B cell (primary cell): Measurements from ENCODE around the gene ZDHHC14.

Experiments
- CTCF ChIP-seq: fragments of 200-600 bp; IDR thresholded peaks from one replicate; pipeline ENCODE4 v1.8.0; 2022; ENCODE audit warnings: antibody characterized with exemption, mild to moderate bottlenecking
- EZH2 ChIP-seq: IDR thresholded peaks from 2 replicates; pipeline ENCODE4 v1.6.1; 2012; ENCODE audit warnings: borderline replicate concordance, low read depth, mild to moderate bottlenecking, moderate library complexity, low read length; ENCODE audit not compliant: insufficient read depth, poor library complexity, severe bottlenecking

DNA sequence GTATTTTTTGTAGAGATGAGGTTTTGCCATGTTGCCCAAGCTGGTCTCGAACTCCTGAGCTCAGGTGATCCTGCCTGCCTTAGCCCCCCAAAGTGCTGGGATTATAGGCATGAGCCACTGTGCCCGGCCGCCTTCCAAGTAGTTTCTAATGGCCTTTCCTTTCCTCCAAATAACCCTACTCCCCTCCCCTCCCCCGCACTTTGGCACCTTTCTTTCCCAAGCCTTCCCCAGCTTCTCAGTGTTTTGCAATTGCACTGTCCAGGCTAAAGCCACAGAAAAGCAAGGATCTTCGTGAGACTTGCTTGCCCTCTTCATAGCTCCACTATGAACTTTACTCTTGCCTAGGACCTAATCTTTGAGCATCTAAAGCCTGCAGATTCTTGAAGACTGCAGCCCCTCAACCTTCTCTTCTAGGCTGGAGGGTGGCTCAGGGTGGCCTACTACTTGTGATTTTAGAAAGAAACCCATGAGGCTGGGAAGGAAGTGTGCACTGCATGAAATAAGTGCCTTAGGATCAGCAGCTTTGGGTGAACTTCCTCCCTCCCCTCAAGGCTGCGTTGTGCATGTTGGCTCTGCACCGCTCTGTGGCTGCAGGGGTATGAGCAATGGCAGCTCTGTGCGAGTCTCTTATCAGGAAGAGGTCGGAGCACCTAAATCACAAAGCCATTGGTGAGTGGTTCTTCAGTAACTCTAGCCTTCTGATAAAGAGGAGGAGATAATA, 289.6 kb downstream of the ZDHHC14 start:
- TF ChIP-seq CTCF: no peak
- no peak for TF ChIP-seq EZH2
